Mucosa of stomach (tissue), 1 donor: ENCODE measurements around the gene PSPN.

Source experiments
- H3K27me3 ChIP-seq: one replicate; pipeline ENCODE4 v1.7.0; 2013; ENCODE audit warnings: mild to moderate bottlenecking, low read length; ENCODE audit not compliant: control insufficient read depth, insufficient read depth
- H3K36me3 ChIP-seq: one replicate; pipeline ENCODE4 v1.7.0; 2013; ENCODE audit warnings: low read length; ENCODE audit not compliant: control insufficient read depth, insufficient read depth
- H3K4me1 ChIP-seq: one replicate; pipeline ENCODE4 v1.7.0; 2013; ENCODE audit warnings: mild to moderate bottlenecking, low read length; ENCODE audit not compliant: control insufficient read depth, insufficient read depth
- H3K4me3 ChIP-seq: one replicate; pipeline ENCODE4 v1.7.0; 2013; ENCODE audit warnings: low read length
- H3K9ac ChIP-seq: one replicate; pipeline ENCODE4 v1.7.0; 2013; ENCODE audit warnings: mild to moderate bottlenecking, low read length, moderate library complexity
- H3K9me3 ChIP-seq: one replicate; pipeline ENCODE4 v1.7.0; 2013; ENCODE audit warnings: mild to moderate bottlenecking, low read length, moderate library complexity; ENCODE audit not compliant: control insufficient read depth
- donor health status: Pancreatic carcinoma.

The PSPN gene

DNA sequence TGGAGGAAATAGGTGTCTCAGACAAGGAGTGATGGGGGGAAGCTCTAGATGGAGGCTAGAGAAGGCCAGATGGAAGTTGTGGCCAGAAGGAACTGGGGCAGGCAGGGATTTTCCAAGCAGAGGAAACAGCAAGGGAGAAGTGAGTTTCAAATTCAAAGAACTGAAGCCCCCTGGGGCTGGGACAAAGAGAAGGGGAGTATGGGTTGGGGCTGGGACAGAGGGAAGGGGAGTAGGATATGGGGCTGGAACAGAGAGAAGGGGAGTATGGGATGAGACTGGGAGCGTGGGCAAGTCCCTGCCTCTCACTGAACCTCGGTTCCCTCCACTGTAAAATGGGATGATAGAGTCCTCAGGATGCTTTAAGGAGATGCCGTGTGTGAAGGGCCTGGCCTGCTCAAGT lies 19.1 kb upstream of the PSPN start:
- Histone ChIP-seq H3K9ac (no peak overlapping the region), H3K36me3 (no peaks in the 10 kb centered on the region), H3K9me3 (no peaks in the 10 kb centered on the region), H3K27me3 (no peaks in the 10 kb centered on the region), H3K4me1 (peaks cover 14% of the 10 kb centered on the region), H3K4me3 (no peak overlapping the region)

DNA sequence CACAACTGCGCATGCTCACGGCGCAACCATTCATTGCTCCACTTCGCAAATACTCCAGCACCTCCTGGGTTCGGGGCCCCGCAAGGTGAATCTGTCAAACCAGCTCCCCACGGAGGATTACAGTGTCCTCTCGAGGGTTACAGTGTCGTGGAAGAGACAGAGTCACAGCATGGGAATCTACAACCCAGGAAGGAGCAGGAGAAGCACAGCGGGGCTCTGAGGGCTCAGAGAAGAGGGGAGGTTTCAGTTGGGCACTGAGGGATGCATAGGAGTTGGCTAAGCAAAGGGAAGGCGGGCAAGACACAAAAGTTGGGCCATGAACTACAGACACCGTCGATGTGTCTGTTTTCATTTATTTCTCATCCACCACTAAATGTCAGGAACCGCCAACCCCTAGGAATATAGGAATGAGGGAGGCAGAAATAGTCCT lies 18.3 kb upstream of the PSPN start:
- H3K9ac ChIP-seq, result peak overlapping the region; percentile 91
- no peaks in the 10 kb centered on the region for H3K36me3 ChIP-seq
- H3K27me3 ChIP-seq, result no peaks in the 10 kb centered on the region
- peaks cover 14% of the 10 kb centered on the region for H3K4me1 ChIP-seq
- peak overlapping the region; percentile 98 for H3K4me3 ChIP-seq
- H3K9me3 ChIP-seq, result no peaks in the 10 kb centered on the region

DNA sequence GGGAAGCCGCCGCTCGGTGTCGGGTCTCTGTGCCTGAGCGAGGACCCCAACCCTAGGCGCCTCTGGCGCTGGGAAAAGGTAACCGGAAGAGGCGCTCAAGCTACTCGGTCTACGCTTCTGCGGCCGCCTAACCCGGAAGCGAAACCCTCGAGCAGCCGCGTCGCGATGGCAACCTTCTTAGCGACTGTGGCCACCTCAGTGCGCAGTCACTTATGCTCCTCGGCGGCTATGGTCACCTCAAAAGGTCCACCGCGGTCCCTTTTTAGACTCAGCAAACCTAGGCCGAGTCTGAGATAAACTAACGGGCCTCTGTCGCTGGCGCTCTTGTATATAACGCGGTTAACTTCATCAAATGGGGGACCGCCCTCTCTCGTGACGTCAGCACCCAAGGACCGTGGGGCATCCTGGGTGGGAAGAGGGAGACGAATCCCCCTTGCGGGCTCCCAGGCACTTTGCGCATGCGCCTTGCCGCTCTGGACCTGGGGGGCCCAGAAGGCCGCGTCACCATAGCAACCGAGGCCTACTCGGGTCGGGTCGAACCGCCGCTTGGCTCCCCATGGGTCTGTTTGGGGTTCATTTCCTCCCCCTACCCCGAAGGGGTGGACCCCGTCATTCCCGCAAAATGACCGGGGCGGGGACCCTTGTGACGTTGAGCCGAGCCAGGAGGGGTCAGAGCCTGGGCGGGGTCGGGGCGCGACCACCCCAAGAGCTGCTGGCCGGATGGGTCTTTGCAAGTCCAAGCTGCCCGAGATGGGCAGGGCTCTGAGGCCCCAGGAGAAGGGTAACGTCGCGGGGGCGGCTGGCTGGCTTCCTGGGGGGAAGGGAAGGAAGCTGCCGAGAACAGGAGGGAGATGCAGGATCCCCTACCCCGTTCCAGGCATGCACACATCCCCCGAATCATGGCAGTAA lies 17.6 kb upstream of the PSPN start, which contains the start of gene GTF2F1:
GTF2F1 (minus strand) TSS at position 91 of the 909 bp plus-strand sequence. CDS start 169 bp downstream, outside the sequence.
- no peaks in the 10 kb centered on the region for H3K9me3 ChIP-seq
- no peaks in the 10 kb centered on the region for H3K36me3 ChIP-seq
- peak within 1 kb of the TSS; percentile 91 for H3K9ac ChIP-seq
- H3K27me3 ChIP-seq, result no peaks in the 10 kb centered on the region
- peaks cover 14% of the 10 kb centered on the region for H3K4me1 ChIP-seq
- peak within 1 kb of the TSS; percentile 98 for H3K4me3 ChIP-seq

DNA sequence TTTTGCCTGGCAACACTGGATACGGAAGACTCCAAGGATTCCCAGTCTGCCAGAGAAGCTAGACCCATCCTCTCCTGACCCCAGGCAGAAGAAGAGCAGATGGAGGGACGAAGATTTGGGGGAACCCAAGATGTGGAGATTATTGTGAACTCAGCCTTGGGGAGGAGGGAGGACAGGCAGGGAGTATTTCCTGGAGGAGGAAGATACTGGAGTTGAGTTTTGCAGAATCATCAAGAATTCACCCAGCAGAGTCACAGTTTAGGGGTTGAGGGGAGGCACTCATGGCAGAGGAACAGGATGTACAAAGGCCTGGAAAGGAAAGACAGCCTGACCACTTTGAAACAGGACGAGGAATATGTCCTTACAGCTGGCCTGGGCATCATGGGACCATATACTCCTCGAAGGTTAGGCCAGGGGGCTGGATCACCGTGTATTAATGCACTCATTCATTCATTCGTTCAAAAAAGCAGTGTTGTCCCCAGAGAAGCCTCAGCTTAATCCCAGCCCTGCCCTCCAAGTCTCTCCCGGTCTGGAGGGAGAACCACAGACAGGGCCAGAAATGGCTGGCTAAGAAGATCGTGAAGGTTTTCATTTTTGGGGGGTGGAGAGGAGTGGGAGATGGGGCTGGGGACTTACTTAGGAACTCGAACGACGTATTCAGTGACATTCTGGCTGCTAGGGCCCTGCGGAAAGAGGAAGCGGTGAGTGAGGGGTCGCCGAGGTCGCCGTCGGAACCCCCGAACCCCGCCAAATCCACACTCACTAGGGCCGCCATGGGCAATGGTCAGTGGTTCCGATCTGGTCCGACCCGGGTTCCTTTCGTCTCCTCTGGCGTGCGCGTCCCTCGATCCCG lies 16.7 kb upstream of the PSPN start:
- H3K9ac ChIP-seq, result peak overlapping the region; percentile 91
- H3K27me3 ChIP-seq, result no peaks in the 10 kb centered on the region
- H3K4me1 ChIP-seq, result peaks cover 14% of the 10 kb centered on the region
- peaks cover 2% of the 10 kb centered on the region for H3K36me3 ChIP-seq
- H3K9me3 ChIP-seq, result no peaks in the 10 kb centered on the region
- H3K4me3 ChIP-seq, result peak overlapping the region; percentile 98

DNA sequence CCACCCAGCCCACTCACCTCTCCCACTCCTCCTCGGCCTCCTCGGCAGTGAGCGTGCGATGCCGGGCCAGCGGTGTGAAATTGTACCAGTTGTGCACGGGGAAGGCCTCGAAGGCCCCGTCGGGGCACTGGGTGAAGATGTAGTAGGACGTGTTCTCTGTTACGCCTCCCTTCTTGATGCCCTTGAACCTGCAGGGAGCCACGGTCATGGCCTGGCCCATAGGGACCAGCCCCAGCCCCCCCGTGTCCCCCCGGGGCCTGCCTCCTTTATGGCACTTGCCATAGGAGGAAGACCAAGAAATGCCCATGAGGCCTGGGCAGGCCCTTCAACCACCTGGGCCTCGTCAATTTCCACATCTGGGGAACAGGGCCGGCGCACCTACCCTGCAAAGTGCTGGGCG lies 11.6 kb upstream of the PSPN start:
- H3K4me1 ChIP-seq, result peaks cover 6% of the 10 kb centered on the region
- H3K27me3 ChIP-seq, result no peaks in the 10 kb centered on the region
- H3K9me3 ChIP-seq, result no peaks in the 10 kb centered on the region
- peaks cover 7% of the 10 kb centered on the region for H3K36me3 ChIP-seq
- no peak overlapping the region for H3K4me3 ChIP-seq
- H3K9ac ChIP-seq, result no peak overlapping the region

DNA sequence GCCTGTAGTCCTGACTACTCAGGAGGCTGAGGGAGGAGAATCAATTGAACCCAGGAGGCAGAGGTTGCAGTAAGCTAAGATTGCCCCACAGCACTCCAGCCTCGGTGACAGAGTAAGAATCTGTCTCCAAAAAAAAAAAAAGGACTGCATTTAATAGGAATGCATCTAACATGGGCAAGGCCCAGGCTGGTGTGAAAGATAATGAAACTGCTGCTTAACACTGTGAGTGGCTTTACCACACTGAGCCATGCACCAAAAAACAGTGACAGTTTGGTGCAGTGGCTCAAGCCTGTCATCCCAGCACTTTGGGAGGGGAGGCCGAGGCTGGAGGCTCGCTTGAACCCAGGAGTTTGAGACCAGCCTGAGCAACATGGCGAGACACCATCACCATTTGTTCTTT lies 8.6 kb upstream of the PSPN start:
- H3K36me3 ChIP-seq, result peaks cover 18% of the 10 kb centered on the region
- no peaks in the 10 kb centered on the region for H3K4me1 ChIP-seq
- no peak overlapping the region for H3K4me3 ChIP-seq
- H3K27me3 ChIP-seq, result no peaks in the 10 kb centered on the region
- no peak overlapping the region for H3K9ac ChIP-seq
- H3K9me3 ChIP-seq, result no peaks in the 10 kb centered on the region

DNA sequence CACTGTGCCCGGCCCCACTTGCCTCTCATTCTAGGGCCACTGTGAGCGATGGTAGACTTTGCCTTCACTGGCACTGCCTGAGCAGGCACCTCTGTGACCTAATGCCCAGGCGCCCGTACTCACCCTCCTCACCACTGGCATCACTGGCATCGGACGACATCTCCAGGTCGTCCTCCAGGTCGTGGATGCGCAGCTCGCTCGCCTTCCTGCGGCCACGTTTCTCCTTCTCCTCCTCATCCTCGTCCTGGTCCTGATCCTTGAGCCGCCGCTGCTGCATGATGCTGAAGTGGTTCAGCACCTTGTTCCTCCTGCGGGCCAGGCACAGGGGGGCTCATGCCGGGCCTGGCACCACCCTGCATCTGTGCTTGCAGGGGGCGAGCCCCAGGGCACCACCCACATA lies 7.5 kb upstream of the PSPN start:
- no peaks in the 10 kb centered on the region for H3K27me3 ChIP-seq
- H3K9ac ChIP-seq, result no peak overlapping the region
- peaks cover 18% of the 10 kb centered on the region for H3K36me3 ChIP-seq
- H3K4me3 ChIP-seq, result no peak overlapping the region
- no peaks in the 10 kb centered on the region for H3K9me3 ChIP-seq
- no peaks in the 10 kb centered on the region for H3K4me1 ChIP-seq

DNA sequence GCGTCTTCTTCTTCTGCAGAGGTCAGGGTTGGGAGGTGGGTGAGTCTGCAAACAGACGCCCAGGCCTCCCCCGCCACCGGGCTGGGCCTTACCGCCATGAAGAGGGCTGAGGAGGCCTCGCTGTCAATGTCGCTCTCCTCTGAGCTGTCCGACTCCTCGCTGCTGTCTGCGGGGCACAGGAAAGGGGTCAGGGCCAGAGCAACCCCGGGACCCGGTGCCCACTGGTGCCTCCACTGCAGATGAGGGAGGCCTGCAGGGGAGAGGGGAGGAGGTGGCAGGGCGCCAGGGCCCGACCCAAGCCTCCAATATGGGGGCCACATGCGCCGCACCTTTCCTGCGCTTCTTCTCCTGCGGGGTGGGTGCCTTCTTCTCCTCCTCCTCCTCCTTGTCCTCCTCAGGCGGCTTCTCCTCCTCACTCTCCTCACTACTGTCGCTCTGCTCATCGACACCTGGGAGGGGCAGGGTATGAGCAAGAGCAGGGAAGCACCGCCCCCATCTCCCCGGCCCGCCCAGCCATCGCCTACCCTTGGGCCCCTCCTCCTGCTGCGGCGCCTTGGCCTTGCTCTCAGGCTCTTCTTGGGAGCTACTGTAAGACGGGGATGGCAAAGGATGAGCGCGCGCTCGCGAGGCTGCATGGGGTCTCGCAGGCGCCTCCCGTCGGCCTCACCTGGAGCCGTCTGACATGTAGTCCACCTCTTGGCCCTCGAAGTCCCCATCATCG lies 5.5 kb upstream of the PSPN start:
- H3K9me3 ChIP-seq, result no peaks in the 10 kb centered on the region
- no peaks in the 10 kb centered on the region for H3K27me3 ChIP-seq
- H3K36me3 ChIP-seq, result peaks cover 10% of the 10 kb centered on the region
- H3K9ac ChIP-seq, result no peak overlapping the region
- no peak overlapping the region for H3K4me3 ChIP-seq
- no peaks in the 10 kb centered on the region for H3K4me1 ChIP-seq

DNA sequence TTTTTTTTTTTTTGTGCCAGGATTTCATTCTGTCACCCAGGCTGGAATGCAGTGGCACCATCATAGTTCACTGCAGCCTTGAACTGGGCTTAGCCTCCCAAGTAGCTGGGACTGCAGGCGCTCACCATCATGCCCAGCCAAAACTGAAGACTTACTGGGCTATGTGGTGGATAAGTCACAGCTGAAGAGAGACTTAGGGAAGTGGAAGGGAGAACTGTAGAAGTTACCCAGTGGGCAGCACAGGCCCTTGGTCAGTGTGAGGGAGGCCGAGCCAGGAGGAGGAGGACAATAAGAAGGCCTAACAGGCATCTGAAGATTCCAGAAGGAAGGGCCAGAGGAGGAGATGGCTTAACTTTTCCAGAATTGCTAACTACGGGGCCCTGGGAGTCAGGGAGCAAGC lies 4.0 kb upstream of the PSPN start:
- H3K9me3 ChIP-seq, result no peaks in the 10 kb centered on the region
- H3K9ac ChIP-seq, result no peak overlapping the region
- no peak overlapping the region for H3K4me3 ChIP-seq
- no peaks in the 10 kb centered on the region for H3K27me3 ChIP-seq
- H3K36me3 ChIP-seq, result peaks cover 10% of the 10 kb centered on the region
- H3K4me1 ChIP-seq, result no peaks in the 10 kb centered on the region

DNA sequence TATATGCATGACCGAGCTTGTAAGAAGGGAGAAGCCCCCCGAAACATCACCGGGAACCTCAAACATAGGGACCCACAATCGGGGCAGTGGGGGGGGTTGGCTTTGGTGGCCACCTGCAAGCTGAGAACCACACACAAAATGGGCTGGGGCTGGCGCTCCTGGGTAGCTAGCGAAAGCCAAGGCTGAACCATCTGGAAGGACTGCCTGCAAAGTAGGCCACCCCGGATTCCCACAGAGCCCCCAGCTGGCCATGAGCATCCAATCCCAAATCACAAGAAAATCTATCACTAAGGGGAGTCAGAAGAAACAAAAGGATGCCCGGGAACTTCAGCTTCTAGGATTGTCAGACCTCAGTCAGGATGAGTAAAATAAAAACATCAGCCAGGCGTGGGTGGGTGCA lies 2.8 kb upstream of the PSPN start:
- H3K36me3 ChIP-seq, result peaks cover 10% of the 10 kb centered on the region
- H3K27me3 ChIP-seq, result no peaks in the 10 kb centered on the region
- peaks cover 7% of the 10 kb centered on the region for H3K4me1 ChIP-seq

DNA sequence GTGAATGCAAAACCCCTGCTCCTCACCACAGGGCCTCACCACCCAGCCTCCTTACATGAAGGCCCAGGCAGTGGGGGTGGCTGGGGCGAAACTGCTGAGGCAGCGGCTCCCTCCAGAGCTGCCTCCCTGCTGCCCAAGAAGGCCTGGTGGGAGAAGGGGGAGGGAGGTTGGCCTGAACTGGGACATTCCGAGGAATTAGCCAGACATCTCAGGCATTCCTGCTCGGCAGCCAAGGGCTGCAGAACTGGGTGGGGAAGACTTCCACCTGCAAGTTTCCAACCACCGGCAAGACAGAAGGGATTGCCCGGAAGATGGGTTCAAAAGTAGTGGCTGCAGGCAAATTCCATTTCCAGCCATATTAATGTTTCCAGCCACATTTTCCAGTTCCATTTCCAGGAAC lies 2.3 kb upstream of the PSPN start:
- peaks cover 10% of the 10 kb centered on the region for H3K36me3 ChIP-seq
- no peaks in the 10 kb centered on the region for H3K27me3 ChIP-seq
- H3K9me3 ChIP-seq, result no peaks in the 10 kb centered on the region
- H3K4me1 ChIP-seq, result peaks cover 7% of the 10 kb centered on the region
- no peak overlapping the region for H3K9ac ChIP-seq
- no peak overlapping the region for H3K4me3 ChIP-seq

More for the DNA sequence above, 2.8 kb upstream of the PSPN start:
- Histone ChIP-seq H3K9me3 (no peaks in the 10 kb centered on the region), H3K9ac (no peak overlapping the region), H3K4me3 (no peak overlapping the region)
